GM10266 (cell line): ENCODE data around the gene MAST4.

Experiments used
- DNase-seq: peaks from one replicate; pipeline ENCODE4 v3.0.0; 2012; ENCODE audit errors: extremely low spot score
- CTCF ChIP-seq: IDR thresholded peaks from 2 replicates; pipeline ENCODE4 v1.5.1; 2012; ENCODE audit warnings: mild to moderate bottlenecking, low read depth; ENCODE audit not compliant: control insufficient read depth, insufficient read depth; ENCODE audit errors: missing control alignments

MAST4 gene

GRCh38 chr5:66655395-66656324 is 59.5 kb downstream of the MAST4 start:
- no peak for TF ChIP-seq CTCF
- DNase-seq = no peak

- TF ChIP-seq CTCF = no peak
- DNase-seq = no peak
Measured at GRCh38 chr5:66658516-66658915, 62.3 kb downstream of the MAST4 start.

GRCh38 chr5:66659780-66660179 is 63.6 kb downstream of the MAST4 start:
- DNase-seq = no peak
- no peak for TF ChIP-seq CTCF

GRCh38 chr5:66660396-66660795 is 64.2 kb downstream of the MAST4 start:
- no peak for DNase-seq
- TF ChIP-seq CTCF = no peak

- no peak for TF ChIP-seq CTCF
- DNase-seq = no peak
Measured at GRCh38 chr5:66661149-66661548, 65.0 kb downstream of the MAST4 start.

- DNase-seq = no peak
- TF ChIP-seq CTCF = no peak
Measured at GRCh38 chr5:66666778-66667177, 70.6 kb downstream of the MAST4 start.
